HepG2 (cell line): ENCODE measurements around the gene MAPKAPK3. TPM values are rescaled to one million over a fixed set of nuclear protein-coding genes. Genes with fewer than 3 reads are reported as not detected.
A peak's percentile ranks its signal among the peaks of the same experiment; 100 is the strongest.

Experiments
- ATAC-seq: fragments of 200-7000 bp; cut with Tn5 transposase; 3 replicates; pipeline ENCODE4 v1.9.1; 2020; ENCODE audit warnings: mild to moderate bottlenecking, moderate library complexity
- BruUV-seq: library from RNA; stranded (reverse); fragments of 400-500 nt; replicated peaks from 2 replicates; lab custom pipeline; 2021; lab: Mats Ljungman, UMichigan
- CTCF ChIA-PET: fragments of 300-600 bp; formaldehyde crosslinking; extraction: SDS; loops from one replicate; lab custom pipeline; 2021; ENCODE audit warnings: low total read pairs, inconsistent platforms, low intra/inter-chr PET ratio; lab: Yijun Ruan, JAX
- POLR2A ChIA-PET: fragments of 350-600 bp; sonication (Branson Sonifier 250); formaldehyde crosslinking; loops from one replicate; lab custom pipeline; 2020; ENCODE audit warnings: antibody characterized with exemption, inconsistent platforms; lab: Yijun Ruan, JAX
- DNase-seq: peaks from one replicate; pipeline ENCODE4 v3.0.0-alpha.2; 2015; ENCODE audit warnings: low spot score
- FAIRE-seq: peaks from 3 replicates; lab custom pipeline; 2011; peaks lifted over from hg19 to GRCh38; lab: Jason Lieb, UNC
- H2AFZ ChIP-seq: one replicate; pipeline ENCODE4 v1.6.1; 2011; ENCODE audit warnings: low read length, inconsistent platforms
- H3K27ac ChIP-seq: fragments of 300-600 bp; 3 replicates; pipeline ENCODE4 v1.8.0; 2011; ENCODE audit warnings: mixed run types, mild to moderate bottlenecking, mixed read lengths, low read length, inconsistent platforms; ENCODE audit not compliant: insufficient read depth; ENCODE audit errors: extremely low read length
- H3K27me3 ChIP-seq, 2 experiments: fragments of 200-600 bp in 1 of 2; 2 replicates in 1 of 2; 3 replicates in 1 of 2; pipeline versions ENCODE4 v1.6.0 to v1.8.0; 2011; ENCODE audit warnings: low read length in 2 of 2, mild to moderate bottlenecking in 2 of 2, moderate library complexity in 2 of 2, inconsistent platforms in 1 of 2; ENCODE audit not compliant: insufficient read depth in 2 of 2, control insufficient read depth in 1 of 2
- H3K36me3 ChIP-seq, 2 experiments: fragments of 200-600 bp in 1 of 2; replicated peaks in 1 of 2; 2 replicates in 1 of 2; 3 replicates in 1 of 2; pipeline versions ENCODE4 v1.5.1 to v1.8.0; 2011; ENCODE audit warnings: low read length in 2 of 2, inconsistent platforms in 1 of 2; ENCODE audit not compliant: insufficient read depth in 2 of 2, control insufficient read depth in 1 of 2
- H3K4me1 ChIP-seq: 2 replicates; pipeline ENCODE4 v1.5.1; 2012; ENCODE audit warnings: low read length, inconsistent platforms; ENCODE audit not compliant: insufficient read depth
- H3K4me2 ChIP-seq: 2 replicates; pipeline ENCODE4 v1.6.0; 2011; ENCODE audit warnings: low read depth, low read length, inconsistent platforms
- H3K4me3 ChIP-seq, 3 experiments: fragments of 200-600 bp in 1 of 3; sonication (generic), shearing (Covaris generic) in 1 of 3; replicated peaks in 1 of 3; 2 replicates each; pipeline ENCODE4 v1.5.1; 2011 to 2016; ENCODE audit warnings: low read length in 3 of 3, inconsistent platforms in 2 of 3, low read depth in 2 of 3, mild to moderate bottlenecking in 2 of 3, control low read depth in 1 of 3, mixed read lengths in 1 of 3; ENCODE audit not compliant: insufficient read depth in 1 of 3
- H3K79me2 ChIP-seq: one replicate; pipeline ENCODE4 v1.6.1; 2011; ENCODE audit warnings: low read length, inconsistent platforms; ENCODE audit not compliant: insufficient read depth
- H3K9ac ChIP-seq: 2 replicates; pipeline ENCODE4 v1.6.0; 2011; ENCODE audit warnings: mild to moderate bottlenecking, low read depth, low read length, inconsistent platforms; ENCODE audit not compliant: insufficient read depth
- H3K9me3 ChIP-seq: 2 replicates; pipeline ENCODE4 v1.5.1; 2012; ENCODE audit warnings: mild to moderate bottlenecking, low read length
- H4K20me1 ChIP-seq: 2 replicates; pipeline ENCODE4 v1.6.0; 2011; ENCODE audit warnings: inconsistent platforms, mild to moderate bottlenecking, low read length, moderate library complexity; ENCODE audit not compliant: insufficient read depth
- AHR ChIP-seq: IDR thresholded peaks from 2 replicates; pipeline ENCODE4 v1.6.1; 2018; ENCODE audit warnings: missing genetic modification reagents, missing compliant biosample characterization
- ATRX ChIP-seq: sonication (generic); formaldehyde crosslinking; IDR thresholded peaks from 2 replicates; pipeline ENCODE4 v1.4.0; 2020; ENCODE audit warnings: missing genetic modification reagents, borderline replicate concordance
- CAMTA2 ChIP-seq: sonication (generic); formaldehyde crosslinking; IDR thresholded peaks from 2 replicates; pipeline ENCODE4 v1.4.0; 2020; ENCODE audit warnings: mild to moderate bottlenecking, missing genetic modification reagents, borderline replicate concordance
- ERF ChIP-seq: IDR thresholded peaks from 2 replicates; pipeline ENCODE4 v1.6.1; 2018; ENCODE audit warnings: missing biosample characterization, missing genetic modification reagents
- ETV6 ChIP-seq: sonication (generic); formaldehyde crosslinking; conservative IDR thresholded peaks from 2 replicates; pipeline ENCODE4 v1.4.0; 2020; ENCODE audit warnings: missing genetic modification reagents
- IKZF4 ChIP-seq: sonication (generic); formaldehyde crosslinking; IDR thresholded peaks from 2 replicates; pipeline ENCODE4 v1.5.1; 2020; ENCODE audit warnings: borderline replicate concordance, mild to moderate bottlenecking, low read depth, missing genetic modification reagents; ENCODE audit errors: not compliant biosample characterization
- KDM2A ChIP-seq: sonication (generic); formaldehyde crosslinking; IDR thresholded peaks from 2 replicates; pipeline ENCODE4 v1.4.0; 2020; ENCODE audit warnings: low read depth, missing genetic modification reagents, borderline replicate concordance
- MIER2 ChIP-seq: IDR thresholded peaks from 2 replicates; pipeline ENCODE4 v1.6.1; 2016; ENCODE audit warnings: missing biosample characterization, missing genetic modification reagents
- NCOR1 ChIP-seq: fragments of 200-600 bp; sonication (generic); IDR thresholded peaks from 2 replicates; pipeline ENCODE4 v1.7.0; 2017; ENCODE audit warnings: antibody characterized with exemption, low read length, borderline replicate concordance
- RARA ChIP-seq: IDR thresholded peaks from 2 replicates; pipeline ENCODE4 v1.6.1; 2016; ENCODE audit warnings: missing genetic modification reagents, missing compliant biosample characterization
- TSC22D2 ChIP-seq: sonication (generic); formaldehyde crosslinking; IDR thresholded peaks from 2 replicates; pipeline ENCODE4 v1.5.1; 2020; ENCODE audit warnings: missing genetic modification reagents, mild to moderate bottlenecking, borderline replicate concordance
- YY1 ChIP-seq: IDR thresholded peaks from 2 replicates; pipeline ENCODE4 v1.6.1; 2011; ENCODE audit warnings: low read length, low read depth, moderate library complexity, mild to moderate bottlenecking; ENCODE audit not compliant: insufficient read depth, insufficient replicate concordance
- ZFYVE20 ChIP-seq: sonication (generic); formaldehyde crosslinking; IDR thresholded peaks from 2 replicates; pipeline ENCODE4 v1.8.0; 2023; ENCODE audit warnings: low read depth, mild to moderate bottlenecking, moderate library complexity, missing genetic modification reagents, borderline replicate concordance
- ZIK1 ChIP-seq: sonication (generic); formaldehyde crosslinking; IDR thresholded peaks from 2 replicates; pipeline ENCODE4 v1.5.0; 2020; ENCODE audit warnings: mild to moderate bottlenecking, low read depth, missing genetic modification reagents, borderline replicate concordance
- ZMYM3 ChIP-seq: sonication (generic); formaldehyde crosslinking; IDR thresholded peaks from 2 replicates; pipeline ENCODE4 v1.5.1; 2020; ENCODE audit warnings: mild to moderate bottlenecking, missing genetic modification reagents
- ZNF547 ChIP-seq: sonication (generic); formaldehyde crosslinking; IDR thresholded peaks from 2 replicates; pipeline ENCODE4 v1.5.1; 2020; ENCODE audit warnings: mild to moderate bottlenecking, missing genetic modification reagents
- WGBS: methylation state at CpG from one replicate; pipeline ENCODE4 v1.1.6; 2017; ENCODE audit warnings: low lambda C conversion rate; 5-methylcytosine and 5-hydroxymethylcytosine counted together
- in situ Hi-C: cut with HindIII; loops from 2 replicates; pipeline ENCODE4 v1.10.0; 2017; ENCODE audit warnings: low pct_unique_long_range_greater_than_20kb; ENCODE audit not compliant: extremely low pct_ligation_motif_present
- intact Hi-C: fragments of 100-400 bp; cut with micrococcal nuclease; formaldehyde crosslinking; loops from one replicate; pipeline ENCODE4 v1.10.0; 2022; ENCODE audit not compliant: unreplicated experiment
- polyA plus RNA-seq, 8 experiments: library from polyadenylated mRNA; depleted of rRNA in 3 of 8; stranded (reverse) in 7 of 8; unstranded in 1 of 8; fragments of >200 nt; fragmentation: Illumina TruSeq in 4 of 8; extraction: Trizol in 4 of 8; gene quantifications; 2 replicates each; pipeline versions ENCODE4 v1.2.1 to v1.2.3, GENCODE V29; 2011 to 2016; ENCODE audit warnings: low read depth in 4 of 8, missing spikeins in 1 of 8, mixed read lengths in 1 of 8; ENCODE audit not compliant: insufficient read depth in 1 of 8
- total RNA-seq, 5 experiments: library from RNA; depleted of rRNA; stranded (reverse); fragments of >200 nt; fragmentation: Illumina TruSeq; extraction: Trizol; gene quantifications; 2 replicates each; pipeline ENCODE4 v1.2.3, GENCODE V29; 2016; ENCODE audit warnings: low read depth in 1 of 5
- TF ChIP-seq, protein P1 (sequence below): sonication (generic); formaldehyde crosslinking; IDR thresholded peaks from 2 replicates; pipeline ENCODE4 v1.4.0; 2020; ENCODE audit warnings: mild to moderate bottlenecking, missing genetic modification reagents
- TF ChIP-seq, protein P2 (sequence below): sonication (generic); formaldehyde crosslinking; IDR thresholded peaks from 2 replicates; pipeline ENCODE4 v1.4.0; 2020; ENCODE audit warnings: missing genetic modification reagents, low read depth, mild to moderate bottlenecking, borderline replicate concordance
- TF ChIP-seq, protein P3 (sequence below): sonication (generic); formaldehyde crosslinking; IDR thresholded peaks from 2 replicates; pipeline ENCODE4 v1.5.0; 2020; ENCODE audit warnings: mild to moderate bottlenecking, missing genetic modification reagents

MAPKAPK3 gene
- total and polyA plus RNA-seq, 2 of the 13 experiments (the other 11 are each of a cell fraction or from before 2014, with no cell fraction given), result 39.9 to 41.2 TPM

DNA sequence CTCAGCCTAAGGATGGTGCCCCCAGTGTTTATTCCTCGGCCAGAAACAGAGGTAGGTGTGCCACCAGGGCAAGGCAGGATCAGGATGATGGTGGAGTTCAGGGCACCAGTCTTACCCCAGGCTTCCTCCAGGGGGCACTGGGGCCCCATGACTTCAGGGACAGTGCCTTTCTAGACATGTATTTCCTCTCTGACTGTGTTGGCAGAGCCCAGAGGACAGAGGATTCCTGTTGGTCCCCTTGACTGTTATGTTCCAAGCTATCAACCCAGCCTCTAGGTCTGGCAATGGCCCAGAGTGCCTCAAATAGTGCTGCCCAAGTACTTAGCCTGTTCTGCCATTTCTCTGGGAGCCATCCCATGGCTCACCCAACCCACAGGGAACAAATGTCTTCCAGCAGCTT, 44.8 kb upstream of the MAPKAPK3 start:
- Histone ChIP-seq H3K27ac (no peak overlapping the region), H3K27me3 (peaks cover 0 to 1% of the 10 kb centered on the region in 2 experiments; a peak in 1 of 5 replicates), H3K9ac (no peak overlapping the region), H3K4me1 (peaks cover 47% of the 10 kb centered on the region), H3K4me3 (no peak overlapping the region), H3K4me2 (no peak overlapping the region), H3K9me3 (no peaks in the 10 kb centered on the region), H3K36me3 (no peaks in the 10 kb centered on the region; a peak in 2 of 5 replicates), H3K79me2 (no peaks in the 10 kb centered on the region), H2AFZ (no peak overlapping the region), H4K20me1 (no peaks in the 10 kb centered on the region)
- no TSS peak for BruUV-seq
- ChIA-PET POLR2A (interaction anchor here (0.9 to 2.3 kb wide), 5 partner anchors 17 to 44 kb away, joined by 3 to 12 read pairs (median 4); partner anchors contain the start of gene CISH), CTCF (interaction anchor here (1.5 to 7.2 kb wide), 2 partner anchors 42 to 81 kb away, joined by 4 to 182 read pairs; partner anchors contain the start of genes CISH and MAPKAPK3)
- WGBS, result no CpG with 5 or more reads among the region's 1 CpG
- peak; percentile 47 for ATAC-seq
- peak; percentile 94 for FAIRE-seq
- intact Hi-C loops (loop anchor here (1.0 to 2.0 kb wide), 2 partner anchors 17 to 42 kb away; no protein-coding TSS in a partner anchor), in situ Hi-C loops (loop anchor here (5.0 kb wide), 3 partner anchors 40 to 810 kb away; partner anchors contain the start of gene CISH)
- peak; percentile 66 for DNase-seq
- TF ChIP-seq RARA (CRISPR knock-in tag), result peak; percentile 23; the same call in 1 of the 2 replicates
- TF ChIP-seq, protein P1, sequence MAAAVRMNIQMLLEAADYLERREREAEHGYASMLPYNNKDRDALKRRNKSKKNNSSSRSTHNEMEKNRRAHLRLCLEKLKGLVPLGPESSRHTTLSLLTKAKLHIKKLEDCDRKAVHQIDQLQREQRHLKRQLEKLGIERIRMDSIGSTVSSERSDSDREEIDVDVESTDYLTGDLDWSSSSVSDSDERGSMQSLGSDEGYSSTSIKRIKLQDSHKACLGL, result no peak
- 0 out of 2 replicates have a peak, but pooled peaks have one; percentile 27 for TF ChIP-seq ETV6
- 0 out of 2 replicates have a peak, but pooled peaks have one; percentile 15 for TF ChIP-seq CAMTA2 (CRISPR knock-in tag)
- TF ChIP-seq AHR, result no peak
- TF ChIP-seq, protein P2, sequence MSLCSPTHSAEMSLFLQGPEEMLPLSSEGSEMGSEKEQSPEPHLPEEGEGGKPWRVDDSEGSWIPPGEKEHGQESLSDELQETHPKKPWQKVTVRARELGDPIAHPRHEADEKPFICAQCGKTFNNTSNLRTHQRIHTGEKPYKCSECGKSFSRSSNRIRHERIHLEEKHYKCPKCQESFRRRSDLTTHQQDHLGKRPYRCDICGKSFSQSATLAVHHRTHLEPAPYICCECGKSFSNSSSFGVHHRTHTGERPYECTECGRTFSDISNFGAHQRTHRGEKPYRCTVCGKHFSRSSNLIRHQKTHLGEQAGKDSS (CRISPR knock-in tag), result no peak
- no peak for TF ChIP-seq ZIK1 (CRISPR knock-in tag)
- TF ChIP-seq NCOR1, result no peak
- TF ChIP-seq KDM2A (CRISPR knock-in tag), result 0 out of 2 replicates have a peak, but pooled peaks have one; percentile 24
- TF ChIP-seq MIER2 (CRISPR knock-in tag), result 0 out of 2 replicates have a peak, but pooled peaks have one; percentile 30
- no peak for TF ChIP-seq ATRX (CRISPR knock-in tag)
- TF ChIP-seq TSC22D2 (CRISPR knock-in tag), result no peak
- TF ChIP-seq, protein P3, sequence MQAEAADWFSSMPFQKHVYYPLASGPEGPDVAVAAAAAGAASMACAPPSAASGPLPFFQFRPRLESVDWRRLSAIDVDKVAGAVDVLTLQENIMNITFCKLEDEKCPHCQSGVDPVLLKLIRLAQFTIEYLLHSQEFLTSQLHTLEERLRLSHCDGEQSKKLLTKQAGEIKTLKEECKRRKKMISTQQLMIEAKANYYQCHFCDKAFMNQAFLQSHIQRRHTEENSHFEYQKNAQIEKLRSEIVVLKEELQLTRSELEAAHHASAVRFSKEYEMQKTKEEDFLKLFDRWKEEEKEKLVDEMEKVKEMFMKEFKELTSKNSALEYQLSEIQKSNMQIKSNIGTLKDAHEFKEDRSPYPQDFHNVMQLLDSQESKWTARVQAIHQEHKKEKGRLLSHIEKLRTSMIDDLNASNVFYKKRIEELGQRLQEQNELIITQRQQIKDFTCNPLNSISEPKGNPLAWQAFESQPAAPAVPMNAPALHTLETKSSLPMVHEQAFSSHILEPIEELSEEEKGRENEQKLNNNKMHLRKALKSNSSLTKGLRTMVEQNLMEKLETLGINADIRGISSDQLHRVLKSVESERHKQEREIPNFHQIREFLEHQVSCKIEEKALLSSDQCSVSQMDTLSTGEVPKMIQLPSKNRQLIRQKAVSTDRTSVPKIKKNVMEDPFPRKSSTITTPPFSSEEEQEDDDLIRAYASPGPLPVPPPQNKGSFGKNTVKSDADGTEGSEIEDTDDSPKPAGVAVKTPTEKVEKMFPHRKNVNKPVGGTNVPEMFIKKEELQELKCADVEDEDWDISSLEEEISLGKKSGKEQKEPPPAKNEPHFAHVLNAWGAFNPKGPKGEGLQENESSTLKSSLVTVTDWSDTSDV (CRISPR knock-in tag), result no peak
- no peak for TF ChIP-seq ZFYVE20
- peak; percentile 60; the same call in 1 of the 2 replicates for TF ChIP-seq ERF (CRISPR knock-in tag)
- TF ChIP-seq IKZF4 (CRISPR knock-in tag), result peak; percentile 39
- no peak for TF ChIP-seq ZNF547
- TF ChIP-seq ZMYM3 (CRISPR knock-in tag), result no peak
- TF ChIP-seq YY1, result peak; percentile 42
